Muscle of leg (tissue), 16 donors: Measurements from ENCODE around the gene METTL16. TPM values are rescaled to one million over a fixed set of nuclear protein-coding genes. Genes with fewer than 3 reads are reported as not detected.
A peak's percentile ranks its signal among the peaks of the same experiment; 100 is the strongest.
"Not testable (repeated sequence)": the region's sequence is repeated elsewhere in the genome, so short reads cannot be mapped to it uniquely, and the experiment has no call there.

Experiments used
- DNase-seq: peaks from one replicate; pipeline ENCODE4 v3.0.0; 2013
- H3K27ac ChIP-seq: one replicate; pipeline ENCODE4 v1.5.1; 2013; ENCODE audit warnings: mild to moderate bottlenecking, low read length, control low read depth
- H3K27me3 ChIP-seq: one replicate; pipeline ENCODE4 v1.6.1; 2013; ENCODE audit warnings: low read length; ENCODE audit not compliant: control insufficient read depth, insufficient read depth
- H3K36me3 ChIP-seq: one replicate; pipeline ENCODE4 v1.6.1; 2013; ENCODE audit warnings: low read length; ENCODE audit not compliant: control insufficient read depth, insufficient read depth
- H3K4me1 ChIP-seq: one replicate; pipeline ENCODE4 v1.6.1; 2013; ENCODE audit warnings: low read length; ENCODE audit not compliant: control insufficient read depth, insufficient read depth
- H3K4me3 ChIP-seq: one replicate; pipeline ENCODE4 v1.5.1; 2013; ENCODE audit warnings: low read length, control low read depth
- H3K9me3 ChIP-seq: replicated peaks from 2 replicates; pipeline ENCODE4 v1.6.1; 2013; ENCODE audit warnings: low read depth, low read length; ENCODE audit not compliant: control insufficient read depth
- whole genome bisulfite sequencing: methylation state at CpG from one replicate; pipeline ENCODE4 v1.1.5; 2013; ENCODE audit warnings: missing lambda C conversion rate; ENCODE audit not compliant: insufficient coverage; 5-methylcytosine and 5-hydroxymethylcytosine counted together
- long read RNA-seq, 11 donors: transcript quantifications; one replicate each; lab custom pipeline, GENCODE V29; 2026
- polyA plus RNA-seq, 8 donors: library from polyadenylated mRNA; unstranded; fragments of 120-200 nt; gene quantifications; one replicate each; pipeline versions ENCODE4 v1.2.1 to v1.2.3, GENCODE V29; 2013; ENCODE audit warnings: inconsistent platforms in 1 of 8, low replicate concordance in 1 of 8; ENCODE audit not compliant: insufficient read length in 8 of 8, insufficient read depth in 1 of 8
- total RNA-seq: library from RNA; stranded (reverse); fragments of 120-200 nt; gene quantifications from one replicate; pipeline ENCODE4 v1.2.4, GENCODE V29; 2013

METTL16 gene
- 15.5 TPM for total RNA-seq
- 10 to 100 TPM; 18.5 to 24.1 (median 20.6) TPM for polyA plus RNA-seq
- long read RNA-seq, donor 1, full-length matches to known transcripts = 1 of 1 reads
- long read RNA-seq, donor 1, partial matches to known transcripts = 0 of 1 reads
- long read RNA-seq, donor 1, other reads (novel, unspliced or antisense) = 0 of 1 reads
- long read RNA-seq, donor 2 = 0 reads
- long read RNA-seq, donor 3, full-length matches to known transcripts = 1 of 9 reads
- long read RNA-seq, donor 3, partial matches to known transcripts = 8 of 9 reads
- long read RNA-seq, donor 3, other reads (novel, unspliced or antisense) = 0 of 9 reads
- long read RNA-seq, donor 4 = 0 reads
- long read RNA-seq, donor 5, full-length matches to known transcripts = 1 of 9 reads
- long read RNA-seq, donor 5, partial matches to known transcripts = 8 of 9 reads
- long read RNA-seq, donor 5, other reads (novel, unspliced or antisense) = 0 of 9 reads
- long read RNA-seq, donor 6, full-length matches to known transcripts = 2 of 2 reads
- long read RNA-seq, donor 6, partial matches to known transcripts = 0 of 2 reads
- long read RNA-seq, donor 6, other reads (novel, unspliced or antisense) = 0 of 2 reads
- long read RNA-seq, donor 7, full-length matches to known transcripts = 2 of 2 reads
- long read RNA-seq, donor 7, partial matches to known transcripts = 0 of 2 reads
- long read RNA-seq, donor 7, other reads (novel, unspliced or antisense) = 0 of 2 reads
- long read RNA-seq, donor 8, full-length matches to known transcripts = 1 of 1 reads
- long read RNA-seq, donor 8, partial matches to known transcripts = 0 of 1 reads
- long read RNA-seq, donor 8, other reads (novel, unspliced or antisense) = 0 of 1 reads
- long read RNA-seq, donor 9 = 0 reads
- long read RNA-seq, donor 10 = 0 reads
- long read RNA-seq, donor 11, full-length matches to known transcripts = 2 of 2 reads
- long read RNA-seq, donor 11, partial matches to known transcripts = 0 of 2 reads
- long read RNA-seq, donor 11, other reads (novel, unspliced or antisense) = 0 of 2 reads

GRCh38 chr17:2511462-2512369, at the start of gene METTL16:
Gene METTL16, minus strand, starts transcription at chr17:2511888. Its CDS starts 9,557 bp downstream, at chr17:2502331.
- no peaks in the 10 kb centered on the region for H3K36me3 ChIP-seq
- peak within 1 kb of the TSS; percentile 99 for H3K27ac ChIP-seq
- peaks cover 3% of the 10 kb centered on the region for H3K4me1 ChIP-seq
- H3K4me3 ChIP-seq = peak within 1 kb of the TSS; percentile 87
- DNase-seq = peak; percentile 100
- no peaks in the 10 kb centered on the region for H3K27me3 ChIP-seq
- under 1% methylated on average over 36 of the region's 49 CpGs for WGBS
- H3K9me3 ChIP-seq = no peaks in the 10 kb centered on the region

GRCh38 chr17:2560658-2561057, 49.0 kb upstream of the METTL16 start:
- WGBS = 85% methylated on average over 2 of the region's 5 CpGs
- H3K27me3 ChIP-seq = no peaks in the 10 kb centered on the region
- H3K4me3 ChIP-seq = no peak overlapping the region
- peaks cover 5% of the 10 kb centered on the region for H3K9me3 ChIP-seq
- no peaks in the 10 kb centered on the region for H3K36me3 ChIP-seq
- DNase-seq = no peak
- H3K4me1 ChIP-seq = no peaks in the 10 kb centered on the region
- no peak overlapping the region for H3K27ac ChIP-seq

GRCh38 chr17:2551928-2552327, 40.2 kb upstream of the METTL16 start:
- Histone ChIP-seq H3K4me3 (no peak overlapping the region), H3K9me3 (peaks cover 3% of the 10 kb centered on the region), H3K27ac (no peak overlapping the region), H3K36me3 (no peaks in the 10 kb centered on the region), H3K4me1 (no peaks in the 10 kb centered on the region), H3K27me3 (peaks cover 8% of the 10 kb centered on the region)
- WGBS = 12% methylated on average over 6 of the region's 9 CpGs
- no peak for DNase-seq

- no peak for DNase-seq
- Histone ChIP-seq H3K4me1 (no peaks in the 10 kb centered on the region), H3K27ac (no peak overlapping the region), H3K36me3 (no peaks in the 10 kb centered on the region), H3K27me3 (peaks cover 8% of the 10 kb centered on the region), H3K9me3 (peaks cover 2% of the 10 kb centered on the region), H3K4me3 (no peak overlapping the region)
- 11% methylated on average over 7 of the region's 10 CpGs for WGBS
Observed at GRCh38 chr17:2551493-2551892, 39.8 kb upstream of the METTL16 start.

GRCh38 chr17:2549392-2550211, 37.9 kb upstream of the METTL16 start:
- DNase-seq = no peak
- H3K4me3 ChIP-seq = no peak overlapping the region
- peaks cover 8% of the 10 kb centered on the region for H3K27me3 ChIP-seq
- WGBS = 94% methylated on average over 3 of the region's 8 CpGs
- H3K4me1 ChIP-seq = no peaks in the 10 kb centered on the region
- no peak overlapping the region for H3K27ac ChIP-seq
- H3K36me3 ChIP-seq = no peaks in the 10 kb centered on the region
- no peaks in the 10 kb centered on the region for H3K9me3 ChIP-seq

GRCh38 chr17:2548026-2548425, 36.3 kb upstream of the METTL16 start:
- not testable (repeated sequence) for H3K27me3 ChIP-seq, DNase-seq, H3K4me1 ChIP-seq, H3K9me3 ChIP-seq, H3K27ac ChIP-seq, H3K4me3 ChIP-seq, H3K36me3 ChIP-seq
- 61% methylated on average over 6 of the region's 9 CpGs for WGBS

- Histone ChIP-seq H3K27ac (no peak overlapping the region), H3K4me1 (no peaks in the 10 kb centered on the region), H3K4me3 (no peak overlapping the region), H3K9me3 (no peaks in the 10 kb centered on the region), H3K27me3 (peaks cover 8% of the 10 kb centered on the region), H3K36me3 (no peaks in the 10 kb centered on the region)
- no peak for DNase-seq
- WGBS = 85% methylated on average over 6 of the region's 9 CpGs
Observed at GRCh38 chr17:2547176-2547575, 35.5 kb upstream of the METTL16 start.

- no peak for DNase-seq
- 96% methylated on average over 4 of the region's 7 CpGs for WGBS
- H3K9me3 ChIP-seq = no peaks in the 10 kb centered on the region
- no peaks in the 10 kb centered on the region for H3K4me1 ChIP-seq
- no peak overlapping the region for H3K27ac ChIP-seq
- no peak overlapping the region for H3K4me3 ChIP-seq
- H3K27me3 ChIP-seq = no peaks in the 10 kb centered on the region
- no peaks in the 10 kb centered on the region for H3K36me3 ChIP-seq
Observed at GRCh38 chr17:2545393-2545792, 33.7 kb upstream of the METTL16 start.

GRCh38 chr17:2542456-2542855, 30.8 kb upstream of the METTL16 start:
- no peaks in the 10 kb centered on the region for H3K9me3 ChIP-seq
- 60% methylated on average over 5 of the region's 7 CpGs for WGBS
- H3K27me3 ChIP-seq = no peaks in the 10 kb centered on the region
- H3K36me3 ChIP-seq = no peaks in the 10 kb centered on the region
- H3K4me1 ChIP-seq = no peaks in the 10 kb centered on the region
- H3K27ac ChIP-seq = no peak overlapping the region
- DNase-seq = no peak
- no peak overlapping the region for H3K4me3 ChIP-seq
